NCI-H510A (cell line): ENCODE data around the gene RAD51.

Experiments used
- DNase-seq: peaks from one replicate; lab custom pipeline; 2025; lab: John Stamatoyannopoulos, UW

Gene RAD51

GRCh38 chr15:40763801-40764628, 69.0 kb downstream of the RAD51 start, which contains the start of gene GCHFR:
Gene GCHFR, plus strand, starts transcription at chr15:40764068. Its CDS starts 113 bp downstream, at chr15:40764181.
- no peak for DNase-seq

DNA sequence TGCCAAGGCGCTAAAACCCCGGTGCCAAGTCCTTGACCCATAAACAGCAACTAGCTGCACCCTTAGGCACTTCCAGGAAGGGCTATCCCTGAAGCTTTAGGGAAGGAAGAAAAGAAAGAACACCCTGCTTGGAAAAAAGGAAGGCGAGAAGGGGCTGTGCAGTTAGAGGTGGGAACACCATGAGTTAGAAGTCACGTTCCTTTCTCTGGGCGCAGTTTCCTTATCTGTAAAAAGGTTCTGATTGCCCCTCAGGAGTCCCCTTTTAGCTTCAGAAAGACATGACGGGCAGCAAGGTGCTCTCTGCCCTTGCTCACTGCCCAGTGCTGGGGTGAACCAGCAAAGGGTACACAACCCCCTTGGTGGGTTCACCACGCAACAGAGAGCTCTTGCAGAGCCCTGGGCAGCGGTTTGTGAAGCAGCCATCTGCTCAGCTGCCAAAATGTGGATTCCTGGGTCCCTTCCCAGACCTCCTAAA, 69.7 kb downstream of the RAD51 start:
- no peak for DNase-seq

DNA sequence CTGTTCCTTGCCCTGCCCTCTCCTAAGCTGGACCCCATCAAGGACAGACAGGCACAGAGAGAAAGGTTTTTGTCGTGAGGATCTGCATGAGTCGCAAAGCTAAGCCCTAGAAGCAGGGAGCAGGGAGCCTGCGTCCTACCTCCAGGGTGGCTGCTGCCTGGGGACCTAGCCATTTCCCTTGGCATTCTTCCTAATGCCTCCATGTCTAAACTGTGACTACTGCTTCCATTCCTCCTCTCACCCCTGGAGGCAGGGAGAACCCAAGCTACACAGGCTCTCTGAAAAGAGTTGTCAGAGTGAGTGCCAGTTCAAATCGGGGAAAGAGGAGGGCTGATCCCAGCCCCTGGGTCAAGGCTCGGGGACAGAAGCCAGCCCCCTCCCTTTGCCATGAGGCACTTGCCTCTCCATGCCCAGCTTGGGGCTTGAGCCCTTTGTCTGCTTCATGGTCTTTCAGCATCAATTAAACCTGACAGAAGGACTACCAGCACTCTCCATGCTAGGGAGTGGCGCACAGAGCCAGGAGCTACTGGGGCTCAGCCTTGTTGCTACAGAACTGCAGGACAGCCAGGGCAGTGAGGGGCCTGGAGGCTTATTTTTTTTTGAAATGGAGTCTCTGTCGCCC, 71.3 kb downstream of the RAD51 start:
- no peak for DNase-seq

- no peak for DNase-seq
Observed at GRCh38 chr15:40766906-40767837, 72.2 kb downstream of the RAD51 start.

DNA sequence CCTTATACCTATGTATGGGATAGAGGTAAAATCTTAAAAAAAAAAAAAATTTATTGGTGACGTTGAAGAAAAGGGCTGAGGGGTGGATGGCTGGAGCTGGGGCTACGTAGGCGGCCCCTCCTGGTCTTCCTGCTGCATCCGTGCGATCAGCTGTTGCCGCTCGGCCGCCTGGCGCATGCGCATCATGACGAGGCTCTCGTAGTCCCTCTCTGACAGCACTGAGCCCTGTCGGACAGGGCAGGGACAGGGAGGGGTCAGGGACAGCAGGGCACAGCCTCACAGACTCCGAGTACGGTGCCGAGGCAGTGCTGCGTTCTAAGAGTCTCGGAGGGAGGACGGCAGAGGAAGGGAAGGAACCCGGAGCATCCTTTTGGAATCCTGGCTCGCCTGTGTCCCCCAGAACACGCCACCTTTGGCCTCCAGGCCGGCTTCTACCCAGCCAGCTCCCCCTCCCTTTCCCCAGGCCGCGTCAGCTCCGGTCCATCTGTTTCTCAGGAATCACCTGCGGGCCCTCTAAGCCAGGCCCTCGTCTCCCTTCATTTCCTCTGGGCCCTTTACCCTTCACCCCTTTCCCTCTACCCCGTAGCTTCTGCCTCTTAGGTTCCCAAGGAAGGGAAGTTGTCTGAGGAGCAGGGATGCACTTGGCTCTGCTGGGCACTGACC, 73.0 kb downstream of the RAD51 start:
- no peak for DNase-seq

- DNase-seq, result no peak
Observed at GRCh38 chr15:40768521-40769273, 73.7 kb downstream of the RAD51 start.

- DNase-seq, result no peak
Observed at GRCh38 chr15:40769274-40770146, 74.5 kb downstream of the RAD51 start, which contains the start of gene C15orf62. Gene C15orf62, plus strand, starts transcription at chr15:40769980. Its CDS starts 516 bp downstream, at chr15:40770496.

GRCh38 chr15:40770147-40770721, 75.3 kb downstream of the RAD51 start:
- no peak for DNase-seq

- no peak for DNase-seq
Observed at GRCh38 chr15:40771242-40771641, 76.3 kb downstream of the RAD51 start.

DNA sequence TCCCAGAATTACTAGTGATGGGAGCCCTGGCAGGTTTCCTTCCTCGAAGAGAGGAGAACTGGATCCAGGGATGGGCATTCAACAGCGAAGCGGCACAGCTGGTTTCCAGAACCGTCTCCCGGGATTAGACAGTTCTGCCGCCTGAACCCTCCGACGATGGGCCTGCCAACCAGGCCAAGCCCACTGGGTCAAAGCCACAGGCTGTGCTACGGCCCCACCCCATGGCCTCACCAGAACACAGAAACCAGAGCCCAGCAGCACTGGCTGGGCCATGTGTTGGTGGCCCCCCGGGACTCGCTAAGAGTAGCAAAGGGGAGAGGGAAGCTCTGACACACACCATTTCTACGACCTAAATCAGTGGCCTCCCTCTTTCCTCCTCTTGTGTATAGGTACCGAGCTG, 77.0 kb downstream of the RAD51 start:
- DNase-seq, result no peak

DNA sequence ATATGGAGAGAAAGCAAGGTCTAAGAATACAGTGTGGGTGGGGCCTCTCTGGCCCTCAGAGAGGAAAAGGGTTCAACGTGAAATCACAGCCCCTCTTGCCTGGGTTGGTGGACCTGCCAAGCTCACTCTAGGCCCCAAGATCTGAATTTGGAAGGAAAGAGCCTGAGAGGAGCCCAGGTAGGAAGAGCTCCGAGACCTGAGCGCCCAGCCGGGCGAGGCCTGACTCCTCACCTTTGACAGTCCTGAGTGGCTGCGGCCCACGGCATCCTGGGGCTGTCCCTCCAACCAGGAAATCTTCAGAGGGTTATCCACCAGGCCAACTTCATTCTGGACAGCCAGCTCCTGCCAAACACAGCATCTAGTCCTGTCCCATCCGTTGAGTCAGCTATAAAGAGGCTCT, 78.5 kb downstream of the RAD51 start:
- DNase-seq, result no peak

GRCh38 chr15:40773902-40774301, 78.9 kb downstream of the RAD51 start:
- DNase-seq, result no peak

- DNase-seq, result no peak
Observed at GRCh38 chr15:40775007-40775406, 80.0 kb downstream of the RAD51 start.

- no peak for DNase-seq
Observed at GRCh38 chr15:40775740-40776536, 81.0 kb downstream of the RAD51 start.

- DNase-seq, result no peak
Observed at GRCh38 chr15:40776537-40777141, 81.7 kb downstream of the RAD51 start.
